Body of pancreas (tissue), 4 donors: ENCODE results near the gene OBP2A. TPM values are rescaled to one million over a fixed set of nuclear protein-coding genes. Genes with fewer than 3 reads are reported as not detected.

ENCODE experiments used
- ATAC-seq: fragments of 150-250 bp; one replicate; pipeline ENCODE4 v1.9.1; 2016
- DNase-seq, 4 donors: peaks; one replicate each; pipeline ENCODE4 v3.0.0-alpha.2; 2019
- H3K27ac ChIP-seq, 4 donors: fragments of 200-600 bp; sonication (generic); 1 replicate in 3 of 4; 2 replicates in 1 of 4; pipeline versions ENCODE4 v1.5.1 to v1.6.1; 2016 to 2019; ENCODE audit warnings: mild to moderate bottlenecking in 1 of 4, mixed read lengths in 1 of 4, moderate library complexity in 1 of 4
- H3K27me3 ChIP-seq, 2 donors: fragments of 200-600 bp; sonication (generic); one replicate each; pipeline ENCODE4 v1.6.0; 2016; ENCODE audit warnings: mild to moderate bottlenecking in 1 of 2
- H3K36me3 ChIP-seq, 2 donors: fragments of 200-600 bp; sonication (generic); replicated peaks in 1 of 2; 2 replicates each; pipeline ENCODE4 v1.5.1; 2016; ENCODE audit warnings: low read depth in 2 of 2; ENCODE audit not compliant: insufficient read depth in 1 of 2
- H3K4me1 ChIP-seq: fragments of 200-600 bp; sonication (generic); one replicate; pipeline ENCODE4 v1.6.0; 2016
- H3K4me3 ChIP-seq, 2 donors: fragments of 200-600 bp; sonication (generic); 1 replicate in 1 of 2; 2 replicates in 1 of 2; pipeline ENCODE4 v1.5.1; 2016 to 2019
- H3K9me3 ChIP-seq, 3 donors: fragments of 200-600 bp; sonication (generic); 1 replicate in 2 of 3; 2 replicates in 1 of 3; pipeline ENCODE4 v1.5.1; 2016
- POLR2A ChIP-seq, 3 donors: fragments of 450-650 bp; IDR thresholded peaks; one replicate each; pipeline ENCODE4 v1.6.1; 2016; ENCODE audit warnings: antibody characterized with exemption in 3 of 3, mild to moderate bottlenecking in 2 of 3
- WGBS, 2 donors: methylation state at CpG; one replicate each; pipeline ENCODE4 v1.1.5; 2017; 5-methylcytosine and 5-hydroxymethylcytosine counted together
- intact Hi-C: fragments of 100-400 bp; cut with DNase I; formaldehyde crosslinking; loops from one replicate; pipeline ENCODE4 v1.15.1; 2023
- total RNA-seq, 2 donors: library from RNA; depleted of rRNA; stranded (reverse); fragments of >200 nt; gene quantifications; one replicate each; pipeline ENCODE4 v1.1.0, GENCODE V29; 2016
- TF ChIP-seq, protein P1 (sequence below), 7 experiments: fragments of 450-650 bp in 4 of 7; fragments of 200-600 bp in 3 of 7; sonication (generic) in 3 of 7; IDR thresholded peaks; one replicate each; pipeline ENCODE4 v1.5.1; 2016 to 2019; ENCODE audit warnings: antibody characterized with exemption in 7 of 7

OBP2A gene
- total RNA-seq, 2 donors from 2014 or later: not detected

DNA sequence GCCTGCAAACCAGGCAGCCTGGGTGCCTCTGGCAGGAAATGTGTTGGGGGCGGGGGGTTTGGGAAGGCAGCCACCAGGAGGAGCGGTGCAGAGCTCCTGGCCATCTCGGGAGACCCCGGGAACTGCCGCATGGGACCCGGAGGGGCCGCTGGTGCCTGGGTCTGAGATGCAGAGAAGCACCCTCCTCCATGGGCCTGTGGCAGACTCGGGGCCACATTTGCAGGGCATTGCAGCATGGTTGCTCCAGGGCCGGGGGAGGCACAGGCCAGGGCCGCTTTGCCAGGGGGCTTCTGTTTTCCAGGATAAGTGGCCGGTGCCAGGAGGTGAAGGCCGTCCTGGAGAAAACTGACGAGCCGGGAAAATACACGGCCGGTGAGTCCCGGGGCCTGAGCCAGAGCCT is 23.0 kb upstream of the OBP2A start:
- Histone ChIP-seq H3K4me3 (no peak overlapping the region), H3K9me3 (no peaks in the 10 kb centered on the region), H3K27me3 (no peaks in the 10 kb centered on the region), H3K27ac (no peak overlapping the region), H3K4me1 (no peaks in the 10 kb centered on the region), H3K36me3 (no peaks in the 10 kb centered on the region)
- DNase-seq (no peak), ATAC-seq (no peak)
- no peak for TF ChIP-seq POLR2A (IDR thresholded peaks at IDR 0.05)
- TF ChIP-seq, protein P1, sequence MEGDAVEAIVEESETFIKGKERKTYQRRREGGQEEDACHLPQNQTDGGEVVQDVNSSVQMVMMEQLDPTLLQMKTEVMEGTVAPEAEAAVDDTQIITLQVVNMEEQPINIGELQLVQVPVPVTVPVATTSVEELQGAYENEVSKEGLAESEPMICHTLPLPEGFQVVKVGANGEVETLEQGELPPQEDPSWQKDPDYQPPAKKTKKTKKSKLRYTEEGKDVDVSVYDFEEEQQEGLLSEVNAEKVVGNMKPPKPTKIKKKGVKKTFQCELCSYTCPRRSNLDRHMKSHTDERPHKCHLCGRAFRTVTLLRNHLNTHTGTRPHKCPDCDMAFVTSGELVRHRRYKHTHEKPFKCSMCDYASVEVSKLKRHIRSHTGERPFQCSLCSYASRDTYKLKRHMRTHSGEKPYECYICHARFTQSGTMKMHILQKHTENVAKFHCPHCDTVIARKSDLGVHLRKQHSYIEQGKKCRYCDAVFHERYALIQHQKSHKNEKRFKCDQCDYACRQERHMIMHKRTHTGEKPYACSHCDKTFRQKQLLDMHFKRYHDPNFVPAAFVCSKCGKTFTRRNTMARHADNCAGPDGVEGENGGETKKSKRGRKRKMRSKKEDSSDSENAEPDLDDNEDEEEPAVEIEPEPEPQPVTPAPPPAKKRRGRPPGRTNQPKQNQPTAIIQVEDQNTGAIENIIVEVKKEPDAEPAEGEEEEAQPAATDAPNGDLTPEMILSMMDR (IDR thresholded peaks at IDR 0.05): no peak
- intact Hi-C loops: no loop called here
- WGBS, 2 donors: 41 to 60% methylated on average over 16 to 17 of the region's 17 CpGs

DNA sequence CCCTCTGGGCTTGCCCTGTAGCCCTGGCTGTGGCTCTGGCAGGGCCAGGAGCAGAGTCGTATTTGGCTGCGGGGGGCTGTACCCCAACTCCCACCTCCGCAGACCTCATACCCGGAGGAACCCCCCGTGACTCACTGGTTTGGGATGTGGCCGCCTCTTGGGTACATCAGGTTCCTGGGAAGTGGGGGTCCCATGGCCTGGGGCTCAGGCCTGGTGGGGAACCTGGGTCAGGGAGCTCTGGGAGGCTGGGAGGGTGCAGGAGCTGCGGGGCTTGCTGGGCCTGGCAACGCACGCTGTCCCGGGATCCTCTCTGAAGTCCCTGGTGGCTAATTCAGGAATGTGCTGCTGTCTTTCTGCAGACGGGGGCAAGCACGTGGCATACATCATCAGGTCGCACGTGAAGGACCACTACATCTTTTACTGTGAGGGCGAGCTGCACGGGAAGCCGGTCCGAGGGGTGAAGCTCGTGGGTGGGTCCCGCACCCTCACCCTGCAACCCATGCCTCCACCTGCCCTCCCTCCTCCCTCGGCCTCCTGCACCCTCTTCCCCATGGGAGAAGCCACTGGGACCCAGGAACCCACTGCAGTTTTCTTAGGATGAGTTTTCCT is 22.3 kb upstream of the OBP2A start:
- 51 to 84% methylated on average over 6 to 20 of the region's 21 CpGs for WGBS, 2 donors
- intact Hi-C loops: no loop called here
- Histone ChIP-seq H3K9me3 (no peaks in the 10 kb centered on the region), H3K27me3 (no peaks in the 10 kb centered on the region), H3K27ac (no peak overlapping the region), H3K36me3 (no peaks in the 10 kb centered on the region), H3K4me1 (no peaks in the 10 kb centered on the region), H3K4me3 (no peak overlapping the region)
- DNase-seq: no peak
- no peak for ATAC-seq
- TF ChIP-seq POLR2A (IDR thresholded peaks at IDR 0.05): no peak
- TF ChIP-seq, protein P1 (IDR thresholded peaks at IDR 0.05): no peak

DNA sequence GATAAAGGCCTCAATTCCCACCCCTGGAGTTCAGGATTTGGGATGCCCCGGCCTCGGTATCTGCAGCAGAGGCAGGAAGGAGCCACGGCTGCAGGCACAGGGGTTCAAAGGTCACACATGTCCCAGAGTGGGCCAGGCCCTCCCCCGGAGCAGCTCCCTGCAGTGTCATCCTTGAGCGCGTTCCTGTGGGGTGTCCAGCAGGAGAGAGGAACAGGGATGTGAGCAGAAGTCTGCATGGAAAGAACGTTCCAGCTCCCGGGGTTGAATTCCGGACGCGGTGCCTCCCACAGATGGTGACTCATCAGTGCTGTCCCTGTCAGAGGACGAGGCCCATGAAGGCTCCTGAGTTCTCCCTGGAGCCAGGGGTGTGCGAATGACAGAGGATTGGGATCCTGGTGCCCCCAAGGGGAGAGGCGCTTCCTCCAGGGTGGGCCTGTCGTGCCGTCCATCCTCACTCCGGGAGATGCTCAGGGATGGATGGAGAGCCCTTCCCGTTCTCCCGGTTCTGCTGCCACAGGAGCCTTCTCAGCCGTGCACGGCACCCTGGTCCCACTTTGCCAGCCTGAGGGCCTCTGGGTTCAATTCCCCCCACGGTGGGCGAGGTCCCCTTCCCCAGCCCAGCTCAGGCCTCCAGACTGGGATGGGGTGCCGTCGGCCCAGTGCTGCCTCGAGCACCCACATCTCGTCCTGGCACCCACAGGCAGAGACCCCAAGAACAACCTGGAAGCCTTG is 21.6 kb upstream of the OBP2A start:
- no peak for TF ChIP-seq POLR2A (IDR thresholded peaks at IDR 0.05)
- TF ChIP-seq, protein P1 (IDR thresholded peaks at IDR 0.05): no peak
- WGBS, 2 donors: 43 to 48% methylated on average over 14 to 27 of the region's 27 CpGs

DNA sequence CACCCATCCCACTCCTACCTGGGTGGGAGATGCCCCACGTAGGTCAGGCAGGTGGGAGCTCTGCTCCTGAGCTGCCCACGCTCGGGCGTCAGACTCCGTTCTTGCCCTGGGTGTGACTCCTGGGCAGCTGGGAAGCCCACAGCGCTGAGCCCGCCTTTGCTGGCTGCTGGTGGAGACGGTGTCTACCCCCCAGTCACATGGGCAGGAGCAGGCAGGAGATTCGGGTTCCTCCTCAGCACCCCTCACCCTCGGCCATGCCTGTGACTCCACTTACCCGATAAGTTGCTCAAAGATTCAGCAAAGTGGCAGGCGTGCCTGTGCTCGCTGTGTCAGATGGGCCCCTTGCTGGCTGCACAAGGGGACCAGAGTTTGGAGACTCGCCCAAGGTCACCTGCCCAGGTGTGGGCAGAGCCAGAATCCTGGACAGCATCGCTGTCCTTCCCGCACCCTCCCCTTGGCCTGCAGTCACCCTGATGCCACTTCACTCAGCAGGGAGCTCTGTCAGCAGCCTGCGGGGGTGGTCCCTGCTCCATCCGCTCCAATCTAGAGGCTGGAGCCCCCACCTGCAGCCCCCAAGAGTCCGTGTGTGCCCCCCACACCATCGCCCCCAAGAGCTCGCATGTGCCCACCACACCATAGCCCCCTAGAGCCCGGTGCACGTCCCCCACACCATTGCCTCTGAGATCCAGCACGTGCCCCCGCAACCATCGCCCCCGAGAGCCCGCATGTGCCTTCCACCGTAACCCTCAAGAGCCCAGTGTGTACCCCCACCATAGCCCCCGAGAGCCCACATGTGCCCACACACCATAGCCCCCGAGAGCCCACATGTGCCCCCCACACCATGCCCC is 20.5 kb upstream of the OBP2A start:
- Histone ChIP-seq H3K9me3 (no peaks in the 10 kb centered on the region), H3K27ac (no peak overlapping the region), H3K4me3 (no peak overlapping the region), H3K27me3 (no peaks in the 10 kb centered on the region), H3K36me3 (no peaks in the 10 kb centered on the region), H3K4me1 (no peaks in the 10 kb centered on the region)
- no peak for TF ChIP-seq POLR2A (IDR thresholded peaks at IDR 0.05)
- TF ChIP-seq, protein P1 (IDR thresholded peaks at IDR 0.05): no peak
- no peak for ATAC-seq
- intact Hi-C loops: no loop called here
- 43 to 53% methylated on average over 15 to 26 of the region's 31 CpGs for WGBS, 2 donors
- no peak for DNase-seq

More for the DNA sequence above, 21.6 kb upstream of the OBP2A start:
- Histone ChIP-seq H3K9me3 (no peaks in the 10 kb centered on the region), H3K27ac (no peak overlapping the region), H3K4me3 (no peak overlapping the region), H3K36me3 (no peaks in the 10 kb centered on the region), H3K27me3 (no peaks in the 10 kb centered on the region), H3K4me1 (no peaks in the 10 kb centered on the region)
- no peak for ATAC-seq
- intact Hi-C loops: no loop called here
- DNase-seq: no peak
